B cell (primary cell): ENCODE measurements around the gene FAM240B.

Experiments used
- CTCF ChIP-seq: fragments of 200-600 bp; IDR thresholded peaks from one replicate; pipeline ENCODE4 v1.8.0; 2022; ENCODE audit warnings: antibody characterized with exemption, mild to moderate bottlenecking
- EZH2 ChIP-seq: IDR thresholded peaks from 2 replicates; pipeline ENCODE4 v1.6.1; 2012; ENCODE audit warnings: borderline replicate concordance, low read depth, mild to moderate bottlenecking, moderate library complexity, low read length; ENCODE audit not compliant: insufficient read depth, poor library complexity, severe bottlenecking

GRCh38 chr9:38681747-38682227, 38.1 kb downstream of the FAM240B start:
- TF ChIP-seq CTCF (no peak), EZH2 (no peak)
